ENCODE data around the gene CTNNBL1. TPM values are rescaled to one million over a fixed set of nuclear protein-coding genes. Genes with fewer than 3 reads are reported as not detected.
A peak's percentile ranks its signal among the peaks of the same experiment; 100 is the strongest.

The CTNNBL1 gene
- total and polyA plus RNA-seq, 2 donors (not counting 1 experiment from before 2014, with no cell fraction given), result 31.3 to 39.0 TPM

GRCh38 chr20:37695684-37696342 lies 2.0 kb downstream of the CTNNBL1 start:
- H3K4me2 ChIP-seq (ENCODE audit: extremely low read depth, insufficient read depth, low read length), result no peak overlapping the region
- H3K27ac ChIP-seq (ENCODE audit: insufficient read depth, low read length), result no peak overlapping the region
- H2AFZ ChIP-seq (ENCODE audit: low read length), result no peak overlapping the region
- TF ChIP-seq EZH2 (IDR thresholded peaks at IDR 0.05; ENCODE audit: low read length, missing control alignments), result no peak
- H3K79me2 ChIP-seq (ENCODE audit: control insufficient read depth, insufficient read depth, low read length), result peaks cover 22% of the 10 kb centered on the region
- DNase-seq (ENCODE audit: low read depth in 2 of 2), result no peak
- no peaks in the 10 kb centered on the region for H3K4me1 ChIP-seq (ENCODE audit: control insufficient read depth, extremely low read depth, insufficient read depth, low read length)
- H3K27me3 ChIP-seq (ENCODE audit: control insufficient read depth, insufficient read depth, low read length), result no peaks in the 10 kb centered on the region
- no peaks in the 10 kb centered on the region for H4K20me1 ChIP-seq (ENCODE audit: control insufficient read depth, extremely low read depth, insufficient read depth, low read length)
- H3K9me3 ChIP-seq (ENCODE audit: control insufficient read depth, insufficient read depth, low read depth, low read length), result no peaks in the 10 kb centered on the region
- H3K36me3 ChIP-seq (ENCODE audit: control insufficient read depth, insufficient read depth, low read length), result no peaks in the 10 kb centered on the region
- H3K9ac ChIP-seq (ENCODE audit: insufficient read depth, low read length), result no peak overlapping the region
- H3K4me3 ChIP-seq (replicated peaks in 1 of 4; ENCODE audit: control extremely low read depth in 1 of 4, insufficient read depth in 1 of 4, low read depth in 3 of 4, low read length in 4 of 4), result peak overlapping the region in 1 of 4 experiments; percentile 94

DNA sequence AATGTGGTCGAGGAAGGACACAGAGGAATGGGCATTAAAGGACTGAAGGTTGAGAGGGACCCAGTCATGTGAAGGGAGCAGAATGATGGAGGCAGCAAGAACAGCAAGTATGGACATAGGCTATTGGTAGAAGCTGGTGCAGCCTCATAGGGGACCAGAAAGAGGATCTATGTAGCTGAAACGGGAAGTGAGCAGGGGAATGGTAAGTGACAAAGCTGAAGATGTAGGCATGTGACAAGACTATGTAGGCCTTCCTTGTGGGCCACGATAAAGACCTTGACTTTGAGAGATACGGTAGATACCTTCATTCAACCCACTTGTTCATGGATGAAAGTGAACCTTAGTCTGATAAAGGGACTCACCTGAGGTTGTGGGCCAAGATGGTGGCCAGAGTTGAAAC lies 3.5 kb downstream of the CTNNBL1 start:
- no peaks in the 10 kb centered on the region for H3K27me3 ChIP-seq (ENCODE audit: control insufficient read depth, insufficient read depth, low read length)
- TF ChIP-seq, protein P1, sequence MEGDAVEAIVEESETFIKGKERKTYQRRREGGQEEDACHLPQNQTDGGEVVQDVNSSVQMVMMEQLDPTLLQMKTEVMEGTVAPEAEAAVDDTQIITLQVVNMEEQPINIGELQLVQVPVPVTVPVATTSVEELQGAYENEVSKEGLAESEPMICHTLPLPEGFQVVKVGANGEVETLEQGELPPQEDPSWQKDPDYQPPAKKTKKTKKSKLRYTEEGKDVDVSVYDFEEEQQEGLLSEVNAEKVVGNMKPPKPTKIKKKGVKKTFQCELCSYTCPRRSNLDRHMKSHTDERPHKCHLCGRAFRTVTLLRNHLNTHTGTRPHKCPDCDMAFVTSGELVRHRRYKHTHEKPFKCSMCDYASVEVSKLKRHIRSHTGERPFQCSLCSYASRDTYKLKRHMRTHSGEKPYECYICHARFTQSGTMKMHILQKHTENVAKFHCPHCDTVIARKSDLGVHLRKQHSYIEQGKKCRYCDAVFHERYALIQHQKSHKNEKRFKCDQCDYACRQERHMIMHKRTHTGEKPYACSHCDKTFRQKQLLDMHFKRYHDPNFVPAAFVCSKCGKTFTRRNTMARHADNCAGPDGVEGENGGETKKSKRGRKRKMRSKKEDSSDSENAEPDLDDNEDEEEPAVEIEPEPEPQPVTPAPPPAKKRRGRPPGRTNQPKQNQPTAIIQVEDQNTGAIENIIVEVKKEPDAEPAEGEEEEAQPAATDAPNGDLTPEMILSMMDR (conservative IDR thresholded peaks at IDR 0.05 in 1 of 2, IDR thresholded peaks at IDR 0.05 in 1 of 2; ENCODE audit: low read depth in 1 of 2, low read length in 2 of 2), result no peak
- TF ChIP-seq EZH2 (IDR thresholded peaks at IDR 0.05; ENCODE audit: low read length, missing control alignments), result no peak
- no peak overlapping the region for H3K9ac ChIP-seq (ENCODE audit: insufficient read depth, low read length)
- DNase-seq (ENCODE audit: low read depth in 2 of 2), result no peak
- H3K27ac ChIP-seq (ENCODE audit: insufficient read depth, low read length), result no peak overlapping the region
- no peaks in the 10 kb centered on the region for H3K9me3 ChIP-seq (ENCODE audit: control insufficient read depth, insufficient read depth, low read depth, low read length)
- H3K4me1 ChIP-seq (ENCODE audit: control insufficient read depth, extremely low read depth, insufficient read depth, low read length), result no peaks in the 10 kb centered on the region
- peaks cover 22% of the 10 kb centered on the region for H3K79me2 ChIP-seq (ENCODE audit: control insufficient read depth, insufficient read depth, low read length)
- no peak overlapping the region for H2AFZ ChIP-seq (ENCODE audit: low read length)
- no peak overlapping the region for H3K4me3 ChIP-seq (replicated peaks in 1 of 4; ENCODE audit: control extremely low read depth in 1 of 4, insufficient read depth in 1 of 4, low read depth in 3 of 4, low read length in 4 of 4)
- H4K20me1 ChIP-seq (ENCODE audit: control insufficient read depth, extremely low read depth, insufficient read depth, low read length), result no peaks in the 10 kb centered on the region
- no peak overlapping the region for H3K4me2 ChIP-seq (ENCODE audit: extremely low read depth, insufficient read depth, low read length)
- no peaks in the 10 kb centered on the region for H3K36me3 ChIP-seq (ENCODE audit: control insufficient read depth, insufficient read depth, low read length)

- H3K79me2 ChIP-seq (ENCODE audit: control insufficient read depth, insufficient read depth, low read length), result peaks cover 21% of the 10 kb centered on the region
- no peaks in the 10 kb centered on the region for H3K4me1 ChIP-seq (ENCODE audit: control insufficient read depth, extremely low read depth, insufficient read depth, low read length)
- no peaks in the 10 kb centered on the region for H3K36me3 ChIP-seq (ENCODE audit: control insufficient read depth, insufficient read depth, low read length)
- H2AFZ ChIP-seq (ENCODE audit: low read length), result no peak overlapping the region
- no peaks in the 10 kb centered on the region for H3K9me3 ChIP-seq (ENCODE audit: control insufficient read depth, insufficient read depth, low read depth, low read length)
- H4K20me1 ChIP-seq (ENCODE audit: control insufficient read depth, extremely low read depth, insufficient read depth, low read length), result no peaks in the 10 kb centered on the region
- H3K27me3 ChIP-seq (ENCODE audit: control insufficient read depth, insufficient read depth, low read length), result no peaks in the 10 kb centered on the region
- TF ChIP-seq, protein P1 (conservative IDR thresholded peaks at IDR 0.05 in 1 of 2, IDR thresholded peaks at IDR 0.05 in 1 of 2; ENCODE audit: low read depth in 1 of 2, low read length in 2 of 2), result no peak
- TF ChIP-seq EZH2 (IDR thresholded peaks at IDR 0.05; ENCODE audit: low read length, missing control alignments), result no peak
- H3K4me2 ChIP-seq (ENCODE audit: extremely low read depth, insufficient read depth, low read length), result no peak overlapping the region
- no peak overlapping the region for H3K4me3 ChIP-seq (replicated peaks in 1 of 4; ENCODE audit: control extremely low read depth in 1 of 4, insufficient read depth in 1 of 4, low read depth in 3 of 4, low read length in 4 of 4)
- H3K9ac ChIP-seq (ENCODE audit: insufficient read depth, low read length), result no peak overlapping the region
- DNase-seq (ENCODE audit: low read depth in 2 of 2), result peak in 1 of 2 donors; percentile 34
- no peak overlapping the region for H3K27ac ChIP-seq (ENCODE audit: insufficient read depth, low read length)
Observed at GRCh38 chr20:37699202-37699601, 5.4 kb downstream of the CTNNBL1 start.
